Smooth muscle cell (in vitro differentiated cells): ENCODE data around the gene NSD2. TPM values are rescaled to one million over a fixed set of nuclear protein-coding genes. Genes with fewer than 3 reads are reported as not detected.

Experiments used
- DNase-seq: peaks from one replicate; lab custom pipeline; 2025; ENCODE audit not compliant: unreplicated experiment; lab: John Stamatoyannopoulos, UW
- H2AFZ ChIP-seq: fragments of 200-600 bp; sonication (generic); 2 replicates; pipeline ENCODE4 v1.6.0; 2016; ENCODE audit warnings: antibody characterized with exemption, low read depth, mild to moderate bottlenecking
- H3F3A ChIP-seq: fragments of 200-600 bp; sonication (generic); 2 replicates; pipeline ENCODE4 v1.6.0; 2017; ENCODE audit warnings: antibody characterized with exemption, low read depth
- H3K27ac ChIP-seq: fragments of 200-600 bp; sonication (generic); 2 replicates; pipeline ENCODE4 v1.5.1; 2016; ENCODE audit warnings: low read depth, mild to moderate bottlenecking
- H3K27me3 ChIP-seq: fragments of 200-600 bp; sonication (generic); 2 replicates; pipeline ENCODE4 v1.6.1; 2016; ENCODE audit warnings: low read depth, mild to moderate bottlenecking
- H3K36me3 ChIP-seq: fragments of 200-600 bp; sonication (generic); 2 replicates; pipeline ENCODE4 v1.5.1; 2016; ENCODE audit warnings: low read depth
- H3K4me1 ChIP-seq: fragments of 200-600 bp; sonication (generic); 2 replicates; pipeline ENCODE4 v1.5.1; 2016; ENCODE audit warnings: low read depth
- H3K4me2 ChIP-seq: fragments of 200-600 bp; sonication (generic); 2 replicates; pipeline ENCODE4 v1.6.0; 2016; ENCODE audit warnings: mild to moderate bottlenecking
- H3K4me3 ChIP-seq: fragments of 200-600 bp; sonication (generic); 2 replicates; pipeline ENCODE4 v1.5.1; 2016; ENCODE audit warnings: mild to moderate bottlenecking
- H3K79me2 ChIP-seq: fragments of 200-600 bp; sonication (generic); 2 replicates; pipeline ENCODE4 v1.6.0; 2016; ENCODE audit warnings: low read depth, mild to moderate bottlenecking
- H3K9ac ChIP-seq: fragments of 200-600 bp; sonication (generic); 2 replicates; pipeline ENCODE4 v1.6.0; 2016; ENCODE audit warnings: low read depth
- H3K9me3 ChIP-seq: fragments of 200-600 bp; sonication (generic); replicated peaks from 2 replicates; pipeline ENCODE4 v1.5.1; 2016; ENCODE audit warnings: low read depth
- H4K20me1 ChIP-seq: fragments of 200-600 bp; sonication (generic); 2 replicates; pipeline ENCODE4 v1.6.0; 2016; ENCODE audit warnings: low read depth
- WGBS: methylation state at CpG from one replicate; pipeline ENCODE4 v1.1.7; 2016; ENCODE audit warnings: low lambda C conversion rate; 5-methylcytosine and 5-hydroxymethylcytosine counted together
- polyA plus RNA-seq: library from polyadenylated mRNA; unstranded; fragments of >200 nt; fragmentation: Nextera tagmentation; extraction: Ambion mirVana; gene quantifications from 2 replicates; pipeline ENCODE4 v1.2.1, GENCODE V29; 2016
- total RNA-seq: library from RNA; depleted of rRNA; stranded (reverse); fragments of >200 nt; gene quantifications from 2 replicates; pipeline ENCODE4 v1.2.3, GENCODE V29; 2014
- TF ChIP-seq, protein P1 (sequence below): fragments of 200-600 bp; sonication (generic); IDR thresholded peaks from 2 replicates; pipeline ENCODE4 v1.5.1; 2017; ENCODE audit warnings: borderline replicate concordance, mild to moderate bottlenecking, antibody characterized with exemption; ENCODE audit not compliant: insufficient read depth, poor library complexity, severe bottlenecking

Gene NSD2
- total and polyA plus RNA-seq, 2 experiments from 2014 or later = 13.0 to 15.0 TPM

DNA sequence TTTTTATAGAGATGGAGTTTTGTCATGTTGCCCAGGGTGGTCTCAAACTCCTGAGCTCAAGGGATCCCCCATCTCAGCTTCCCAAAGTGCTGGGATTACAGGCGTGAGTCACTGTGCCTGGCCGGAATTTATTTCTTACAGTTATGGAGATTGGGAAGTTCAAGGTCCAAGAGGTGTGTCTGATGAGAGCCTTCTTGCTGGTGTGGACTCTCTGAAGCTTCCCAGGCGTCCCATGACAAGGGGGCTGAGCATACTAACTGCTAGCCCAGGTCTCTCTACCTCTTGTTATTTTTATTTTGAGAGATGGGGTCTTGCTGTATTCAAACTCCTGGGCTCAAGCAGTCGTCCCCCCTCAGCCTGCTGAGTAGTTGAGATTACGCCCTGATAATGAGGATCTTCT lies 2.9 kb upstream of the NSD2 start:
- no peak for DNase-seq
- WGBS = 71% methylated on average over 5 of the region's 5 CpGs
- TF ChIP-seq, protein P1, sequence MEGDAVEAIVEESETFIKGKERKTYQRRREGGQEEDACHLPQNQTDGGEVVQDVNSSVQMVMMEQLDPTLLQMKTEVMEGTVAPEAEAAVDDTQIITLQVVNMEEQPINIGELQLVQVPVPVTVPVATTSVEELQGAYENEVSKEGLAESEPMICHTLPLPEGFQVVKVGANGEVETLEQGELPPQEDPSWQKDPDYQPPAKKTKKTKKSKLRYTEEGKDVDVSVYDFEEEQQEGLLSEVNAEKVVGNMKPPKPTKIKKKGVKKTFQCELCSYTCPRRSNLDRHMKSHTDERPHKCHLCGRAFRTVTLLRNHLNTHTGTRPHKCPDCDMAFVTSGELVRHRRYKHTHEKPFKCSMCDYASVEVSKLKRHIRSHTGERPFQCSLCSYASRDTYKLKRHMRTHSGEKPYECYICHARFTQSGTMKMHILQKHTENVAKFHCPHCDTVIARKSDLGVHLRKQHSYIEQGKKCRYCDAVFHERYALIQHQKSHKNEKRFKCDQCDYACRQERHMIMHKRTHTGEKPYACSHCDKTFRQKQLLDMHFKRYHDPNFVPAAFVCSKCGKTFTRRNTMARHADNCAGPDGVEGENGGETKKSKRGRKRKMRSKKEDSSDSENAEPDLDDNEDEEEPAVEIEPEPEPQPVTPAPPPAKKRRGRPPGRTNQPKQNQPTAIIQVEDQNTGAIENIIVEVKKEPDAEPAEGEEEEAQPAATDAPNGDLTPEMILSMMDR = no peak

DNA sequence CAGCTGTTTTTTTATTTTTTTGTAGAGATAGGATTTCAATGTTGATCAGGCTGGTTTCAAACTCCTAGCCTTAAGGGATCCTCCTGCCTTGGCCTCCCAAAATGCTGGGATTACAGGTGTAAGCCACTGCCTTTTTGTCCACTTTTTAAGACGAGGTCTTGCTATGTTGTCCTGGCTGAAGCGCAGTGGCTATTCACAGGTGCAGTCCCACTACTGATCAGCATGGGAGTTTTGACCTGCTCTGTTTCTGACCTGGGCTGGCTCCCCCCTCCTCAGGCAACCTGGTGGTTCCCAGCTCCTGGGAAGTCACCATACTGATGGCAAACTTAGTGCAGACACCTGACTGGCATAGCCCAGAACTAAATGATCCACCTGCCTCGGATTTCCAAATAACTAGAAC lies 2.3 kb upstream of the NSD2 start:
- no peak overlapping the region for H2AFZ ChIP-seq
- H3K79me2 ChIP-seq = peaks cover 21% of the 10 kb centered on the region
- H3K4me2 ChIP-seq = no peak overlapping the region
- H3K4me3 ChIP-seq = no peak overlapping the region
- 96% methylated on average over 3 of the region's 3 CpGs for WGBS
- TF ChIP-seq, protein P1 = no peak
- no peaks in the 10 kb centered on the region for H3K27me3 ChIP-seq
- no peaks in the 10 kb centered on the region for H3K9me3 ChIP-seq
- no peaks in the 10 kb centered on the region for H3K36me3 ChIP-seq
- no peak for DNase-seq
- peaks cover 4% of the 10 kb centered on the region for H3F3A ChIP-seq
- H3K27ac ChIP-seq = no peak overlapping the region
- no peak overlapping the region for H3K9ac ChIP-seq
- peaks cover 13% of the 10 kb centered on the region for H4K20me1 ChIP-seq
- H3K4me1 ChIP-seq = peaks cover 26% of the 10 kb centered on the region

More for the DNA sequence above, 2.9 kb upstream of the NSD2 start:
- no peak overlapping the region for H3K27ac ChIP-seq
- peaks cover 15% of the 10 kb centered on the region for H3K79me2 ChIP-seq
- H3K36me3 ChIP-seq = no peaks in the 10 kb centered on the region
- H3K27me3 ChIP-seq = no peaks in the 10 kb centered on the region
- no peaks in the 10 kb centered on the region for H3K9me3 ChIP-seq
- peaks cover 26% of the 10 kb centered on the region for H3K4me1 ChIP-seq
- peaks cover 4% of the 10 kb centered on the region for H3F3A ChIP-seq
- no peak overlapping the region for H3K4me3 ChIP-seq
- no peak overlapping the region for H3K9ac ChIP-seq
- H3K4me2 ChIP-seq = no peak overlapping the region
- no peak overlapping the region for H2AFZ ChIP-seq
- peaks cover 7% of the 10 kb centered on the region for H4K20me1 ChIP-seq

DNA sequence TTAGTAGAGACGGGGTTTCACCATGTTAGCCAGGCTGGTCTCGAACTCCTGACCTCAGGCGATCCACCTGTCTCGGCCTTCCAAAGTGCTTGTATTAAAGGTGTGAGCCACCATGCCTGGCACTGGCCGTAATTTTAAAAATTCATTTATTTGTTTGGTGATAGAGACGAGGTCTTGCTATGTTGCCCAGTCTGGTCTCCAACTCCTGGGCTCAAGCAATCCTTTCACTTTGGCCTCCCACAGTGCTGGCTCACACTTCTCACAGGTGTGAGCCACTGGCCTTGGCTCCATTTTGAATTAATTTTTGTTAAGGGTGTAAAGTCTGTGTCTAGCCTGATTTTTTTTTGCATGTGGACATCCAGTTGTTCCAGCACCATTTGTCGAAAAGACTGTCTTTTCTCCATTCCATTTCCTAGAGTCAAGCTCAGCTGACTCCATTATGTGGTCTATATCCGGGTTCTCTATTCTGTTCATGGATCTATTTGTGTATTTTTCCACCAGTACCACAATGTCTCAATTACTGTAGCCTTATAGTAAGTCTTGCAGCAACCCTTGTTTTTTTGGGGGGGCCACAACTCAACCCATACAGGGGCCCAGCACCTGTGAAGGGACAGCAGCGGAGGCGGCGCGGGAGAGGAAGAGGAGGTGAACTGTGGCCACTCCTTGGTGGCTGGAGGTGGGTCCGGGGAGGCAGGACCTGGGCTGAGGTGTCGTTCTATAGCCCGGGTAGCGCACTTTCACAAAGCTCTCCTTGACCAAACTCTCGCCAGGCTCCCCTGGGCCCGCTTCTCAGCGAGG lies 1.5 kb upstream of the NSD2 start:
- H3K36me3 ChIP-seq = no peaks in the 10 kb centered on the region
- no peaks in the 10 kb centered on the region for H3K9me3 ChIP-seq
- H3K4me2 ChIP-seq = peak overlapping the region; percentile 90
- H3K9ac ChIP-seq = peak overlapping the region; percentile 56
- peak overlapping the region; percentile 80 for H3K27ac ChIP-seq
- H3F3A ChIP-seq = peaks cover 4% of the 10 kb centered on the region
- H2AFZ ChIP-seq = peak overlapping the region; percentile 91
- 46% methylated on average over 19 of the region's 19 CpGs for WGBS
- H3K4me1 ChIP-seq = peaks cover 18% of the 10 kb centered on the region
- H3K4me3 ChIP-seq = peak overlapping the region; percentile 75
- H3K79me2 ChIP-seq = peaks cover 29% of the 10 kb centered on the region
- H3K27me3 ChIP-seq = no peaks in the 10 kb centered on the region
- no peak for DNase-seq
- peaks cover 21% of the 10 kb centered on the region for H4K20me1 ChIP-seq
- TF ChIP-seq, protein P1 = no peak

DNA sequence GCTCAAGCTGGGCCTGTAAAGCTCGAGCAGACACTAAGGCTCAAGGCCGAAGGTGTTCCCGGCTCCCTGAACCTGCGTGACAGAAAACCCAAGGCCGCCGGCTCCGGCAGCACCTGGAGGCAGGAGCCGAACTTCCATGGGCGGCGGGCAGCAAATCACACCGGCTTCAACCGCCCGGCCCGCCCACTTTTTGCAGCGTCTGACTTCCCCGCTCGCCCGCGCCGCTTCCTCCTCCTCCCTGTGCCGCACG lies 940 bp upstream of the NSD2 start:
- peak overlapping the region; percentile 90 for H3K4me2 ChIP-seq
- 1% methylated on average over 9 of the region's 22 CpGs for WGBS
- no peak for DNase-seq
- TF ChIP-seq, protein P1 = no peak
- H3K9me3 ChIP-seq = no peaks in the 10 kb centered on the region
- peaks cover 16% of the 10 kb centered on the region for H3K4me1 ChIP-seq
- H3K79me2 ChIP-seq = peaks cover 35% of the 10 kb centered on the region
- peak overlapping the region; percentile 91 for H2AFZ ChIP-seq
- H3K36me3 ChIP-seq = no peaks in the 10 kb centered on the region
- H4K20me1 ChIP-seq = peaks cover 26% of the 10 kb centered on the region
- no peaks in the 10 kb centered on the region for H3K27me3 ChIP-seq
- peak overlapping the region; percentile 56 for H3K9ac ChIP-seq
- peak overlapping the region; percentile 80 for H3K27ac ChIP-seq
- H3K4me3 ChIP-seq = peak overlapping the region; percentile 75
- H3F3A ChIP-seq = peaks cover 4% of the 10 kb centered on the region
